ENCODE measurements around the gene RDH5. TPM values are rescaled to one million over a fixed set of nuclear protein-coding genes. Genes with fewer than 3 reads are reported as not detected.

RDH5 gene
- total and polyA plus RNA-seq, 8 donors = 4.3 to 11.6 (median 10.2) TPM

DNA sequence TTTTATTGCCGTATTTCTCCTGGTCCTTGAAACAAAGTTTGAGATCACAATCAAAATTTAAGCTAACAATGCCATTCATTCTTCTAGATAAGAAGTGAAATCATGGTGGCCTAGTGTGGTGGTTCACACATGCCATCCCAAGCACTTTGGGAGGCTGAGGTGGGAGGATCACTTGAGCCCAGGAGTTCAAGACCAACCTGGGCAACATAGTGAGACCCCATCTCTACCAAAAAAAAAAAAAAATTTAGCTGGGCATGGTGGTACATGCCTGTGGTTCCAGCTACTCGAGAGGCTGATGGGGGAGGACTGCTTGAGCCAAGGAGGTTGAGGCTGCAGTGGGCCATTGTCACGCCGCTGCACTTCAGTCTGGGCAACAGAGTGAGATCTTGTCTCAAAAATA lies 47.0 kb downstream of the RDH5 start:
- intact Hi-C loops (cut with DNase I) = no loop called here
- Histone ChIP-seq H3K36me3 (peaks cover 0 to 72% of the 10 kb centered on the region in 2 donors), H3K4me1 (no peaks in the 10 kb centered on the region), H3K27me3 (no peaks in the 10 kb centered on the region), H3K4me3 (no peak overlapping the region), H3K9me3 (no peaks in the 10 kb centered on the region), H3K27ac (no peak overlapping the region)
- DNase-seq (no peak), ATAC-seq (no peak)
- TF ChIP-seq, protein P1, sequence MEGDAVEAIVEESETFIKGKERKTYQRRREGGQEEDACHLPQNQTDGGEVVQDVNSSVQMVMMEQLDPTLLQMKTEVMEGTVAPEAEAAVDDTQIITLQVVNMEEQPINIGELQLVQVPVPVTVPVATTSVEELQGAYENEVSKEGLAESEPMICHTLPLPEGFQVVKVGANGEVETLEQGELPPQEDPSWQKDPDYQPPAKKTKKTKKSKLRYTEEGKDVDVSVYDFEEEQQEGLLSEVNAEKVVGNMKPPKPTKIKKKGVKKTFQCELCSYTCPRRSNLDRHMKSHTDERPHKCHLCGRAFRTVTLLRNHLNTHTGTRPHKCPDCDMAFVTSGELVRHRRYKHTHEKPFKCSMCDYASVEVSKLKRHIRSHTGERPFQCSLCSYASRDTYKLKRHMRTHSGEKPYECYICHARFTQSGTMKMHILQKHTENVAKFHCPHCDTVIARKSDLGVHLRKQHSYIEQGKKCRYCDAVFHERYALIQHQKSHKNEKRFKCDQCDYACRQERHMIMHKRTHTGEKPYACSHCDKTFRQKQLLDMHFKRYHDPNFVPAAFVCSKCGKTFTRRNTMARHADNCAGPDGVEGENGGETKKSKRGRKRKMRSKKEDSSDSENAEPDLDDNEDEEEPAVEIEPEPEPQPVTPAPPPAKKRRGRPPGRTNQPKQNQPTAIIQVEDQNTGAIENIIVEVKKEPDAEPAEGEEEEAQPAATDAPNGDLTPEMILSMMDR (IDR thresholded peaks at IDR 0.05) = no peak

DNA sequence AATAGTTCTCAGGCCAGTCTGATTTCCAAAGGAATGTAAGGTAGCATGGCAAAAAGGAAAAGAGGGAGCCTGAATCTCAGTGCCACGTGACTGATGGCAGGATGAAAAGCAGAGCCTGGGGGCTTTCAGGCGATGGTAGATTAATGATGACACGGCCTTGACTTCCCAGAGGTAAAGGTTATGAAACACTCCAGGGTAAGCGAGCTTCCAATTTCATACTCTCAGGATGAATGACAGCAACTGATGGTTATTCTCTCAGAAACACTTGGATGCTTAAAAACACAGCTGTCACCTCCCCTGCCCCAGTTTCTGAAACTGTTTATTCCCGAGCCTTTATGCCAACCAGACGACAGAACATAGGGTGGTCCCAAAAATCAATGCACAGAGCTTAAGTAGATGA lies 51.5 kb downstream of the RDH5 start:
- peaks cover 0 to 75% of the 10 kb centered on the region in 2 donors for H3K36me3 ChIP-seq
- intact Hi-C loops (cut with DNase I) = no loop called here
- H3K9me3 ChIP-seq = no peaks in the 10 kb centered on the region
- TF ChIP-seq, protein P1 (IDR thresholded peaks at IDR 0.05) = no peak
- H3K27me3 ChIP-seq = no peaks in the 10 kb centered on the region
- H3K4me3 ChIP-seq = no peak overlapping the region
- DNase-seq = no peak
- no peak overlapping the region for H3K27ac ChIP-seq
- no peaks in the 10 kb centered on the region for H3K4me1 ChIP-seq
- ATAC-seq = no peak

Other genes starting within 250 kb of the RDH5 start
- gene OR6C68, start 228.0 kb upstream of the RDH5 start, total RNA-seq = not detected
- not detected for gene OR6C68, start 228.0 kb upstream of the RDH5 start, polyA plus RNA-seq (ENCODE audit: insufficient read length in 6 of 6)
- not detected for gene OR6C4, start 170.8 kb upstream of the RDH5 start, total RNA-seq
- under 1 TPM in 1 of 6 donors, not detected in 5; 0.04 TPM for gene OR6C4, start 170.8 kb upstream of the RDH5 start, polyA plus RNA-seq (ENCODE audit: insufficient read length in 6 of 6)
- gene OR2AP1, start 147.9 kb upstream of the RDH5 start, total RNA-seq = not detected
- gene OR2AP1, start 147.9 kb upstream of the RDH5 start, polyA plus RNA-seq (ENCODE audit: insufficient read length in 6 of 6) = not detected
- gene OR10P1, start 83.5 kb upstream of the RDH5 start, total RNA-seq = not detected
- gene OR10P1, start 83.5 kb upstream of the RDH5 start, polyA plus RNA-seq (ENCODE audit: insufficient read length in 6 of 6) = not detected
- gene ITGA7, start 12.5 kb upstream of the RDH5 start, total RNA-seq = 10 to 100 TPM; 22.4 to 62.4 TPM
- gene ITGA7, start 12.5 kb upstream of the RDH5 start, polyA plus RNA-seq (ENCODE audit: insufficient read length in 6 of 6) = 10 to 100 TPM; 10.3 to 31.5 (median 18.0) TPM
- 100 to 1,000 TPM; 114 to 123 TPM for gene BLOC1S1, start 4.3 kb upstream of the RDH5 start, total RNA-seq
- 10 to 100 TPM; 69.4 to 82.0 (median 72.3) TPM for gene BLOC1S1, start 4.3 kb upstream of the RDH5 start, polyA plus RNA-seq (ENCODE audit: insufficient read length in 6 of 6)
- gene CD63, start 8.6 kb downstream of the RDH5 start, total RNA-seq = 1,000 to 10,000 TPM; 1,639 to 1,766 TPM
- gene CD63, start 8.6 kb downstream of the RDH5 start, polyA plus RNA-seq (ENCODE audit: insufficient read length in 6 of 6) = 100 to 1,000 TPM; 585 to 710 (median 652) TPM
- 10 to 100 TPM in 1 of 2 donors, 1 to 10 TPM in 1; 7.6 to 10.0 TPM for gene GDF11, start 22.7 kb downstream of the RDH5 start, total RNA-seq
- gene GDF11, start 22.7 kb downstream of the RDH5 start, polyA plus RNA-seq (ENCODE audit: insufficient read length in 6 of 6) = 10 to 100 TPM; 14.2 to 20.2 (median 17.0) TPM
- gene SARNP, start 97.3 kb downstream of the RDH5 start, total RNA-seq = 10 to 100 TPM; 49.4 to 50.0 TPM
- 100 to 1,000 TPM in 4 of 6 donors, 10 to 100 TPM in 2; 93.6 to 128 (median 110) TPM for gene SARNP, start 97.3 kb downstream of the RDH5 start, polyA plus RNA-seq (ENCODE audit: insufficient read length in 6 of 6)
- gene ORMDL2, start 97.6 kb downstream of the RDH5 start, total RNA-seq = 10 to 100 TPM; 65.6 to 80.8 TPM
- gene ORMDL2, start 97.6 kb downstream of the RDH5 start, polyA plus RNA-seq (ENCODE audit: insufficient read length in 6 of 6) = 10 to 100 TPM; 21.1 to 28.0 (median 23.1) TPM
- 10 to 100 TPM; 31.5 to 33.3 TPM for gene DNAJC14, start 109.2 kb downstream of the RDH5 start, total RNA-seq
- gene DNAJC14, start 109.2 kb downstream of the RDH5 start, polyA plus RNA-seq (ENCODE audit: insufficient read length in 6 of 6) = 10 to 100 TPM; 30.0 to 40.0 (median 34.3) TPM
- gene MMP19, start 122.5 kb downstream of the RDH5 start, total RNA-seq = 10 to 100 TPM; 49.3 to 78.4 TPM
- gene MMP19, start 122.5 kb downstream of the RDH5 start, polyA plus RNA-seq (ENCODE audit: insufficient read length in 6 of 6) = 10 to 100 TPM in 5 of 6 donors, 1 to 10 TPM in 1; 9.9 to 13.0 (median 11.8) TPM
- gene PYM1, start 207.5 kb downstream of the RDH5 start, total RNA-seq = 10 to 100 TPM; 27.3 to 31.0 TPM
- gene PYM1, start 207.5 kb downstream of the RDH5 start, polyA plus RNA-seq (ENCODE audit: insufficient read length in 6 of 6) = 10 to 100 TPM; 31.1 to 36.4 (median 34.1) TPM
- 10 to 100 TPM; 30.6 to 36.7 TPM for gene DGKA, start 210.8 kb downstream of the RDH5 start, total RNA-seq
- gene DGKA, start 210.8 kb downstream of the RDH5 start, polyA plus RNA-seq (ENCODE audit: insufficient read length in 6 of 6) = 10 to 100 TPM; 34.6 to 47.6 (median 39.1) TPM
- 1 to 10 TPM in 1 of 2 donors, under 1 TPM in 1; 0.99 to 1.8 TPM for gene PMEL, start 245.6 kb downstream of the RDH5 start, total RNA-seq
- 1 to 10 TPM; 2.2 to 3.8 (median 2.7) TPM for gene PMEL, start 245.6 kb downstream of the RDH5 start, polyA plus RNA-seq (ENCODE audit: insufficient read length in 6 of 6)
- 10 to 100 TPM; 34.1 to 40.3 TPM for gene CDK2, start 246.4 kb downstream of the RDH5 start, total RNA-seq
- 10 to 100 TPM; 74.2 to 89.0 (median 78.8) TPM for gene CDK2, start 246.4 kb downstream of the RDH5 start, polyA plus RNA-seq (ENCODE audit: insufficient read length in 6 of 6)

All from left lung (tissue), 10 donors.